ENCODE results near the gene FREM1.

DNA sequence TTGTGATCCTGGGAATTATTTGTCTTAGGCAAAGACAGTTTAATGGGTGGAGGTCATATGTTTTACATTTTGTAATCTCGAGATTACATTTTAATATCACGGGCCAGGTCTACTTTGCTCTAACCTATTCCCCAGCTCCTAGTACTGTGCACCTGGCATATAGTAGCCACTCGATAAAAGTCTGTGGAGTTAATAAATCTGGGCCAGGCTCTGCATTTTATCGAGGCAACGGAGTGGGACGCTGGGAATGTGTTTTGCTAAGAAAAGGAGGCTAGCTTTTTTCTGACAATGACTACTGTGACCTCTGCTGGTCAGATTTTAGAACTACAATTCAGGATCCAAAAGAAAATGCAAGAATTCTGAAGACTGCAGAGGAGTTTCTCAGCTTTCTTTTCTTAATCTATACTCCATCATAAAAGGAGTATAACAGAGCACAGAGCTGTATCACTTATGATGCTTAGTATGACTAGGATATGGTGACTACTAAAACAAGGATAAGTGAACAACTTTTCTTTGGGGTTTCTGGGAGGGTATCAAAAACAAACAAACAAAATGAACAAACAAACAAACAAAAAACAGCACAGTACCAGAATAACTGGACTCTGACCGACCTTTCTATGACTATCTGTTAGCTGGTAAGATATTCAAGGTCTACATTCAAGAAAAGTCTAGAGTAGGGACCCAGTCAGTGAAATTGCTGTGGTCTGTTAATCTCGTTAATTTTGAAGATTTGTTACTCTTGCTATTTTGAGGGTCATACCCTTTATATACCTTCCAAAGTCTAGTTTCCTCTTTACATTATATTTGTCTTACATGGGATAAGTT is 141.6 kb downstream of the FREM1 start:
- TF ChIP-seq, protein P1, sequence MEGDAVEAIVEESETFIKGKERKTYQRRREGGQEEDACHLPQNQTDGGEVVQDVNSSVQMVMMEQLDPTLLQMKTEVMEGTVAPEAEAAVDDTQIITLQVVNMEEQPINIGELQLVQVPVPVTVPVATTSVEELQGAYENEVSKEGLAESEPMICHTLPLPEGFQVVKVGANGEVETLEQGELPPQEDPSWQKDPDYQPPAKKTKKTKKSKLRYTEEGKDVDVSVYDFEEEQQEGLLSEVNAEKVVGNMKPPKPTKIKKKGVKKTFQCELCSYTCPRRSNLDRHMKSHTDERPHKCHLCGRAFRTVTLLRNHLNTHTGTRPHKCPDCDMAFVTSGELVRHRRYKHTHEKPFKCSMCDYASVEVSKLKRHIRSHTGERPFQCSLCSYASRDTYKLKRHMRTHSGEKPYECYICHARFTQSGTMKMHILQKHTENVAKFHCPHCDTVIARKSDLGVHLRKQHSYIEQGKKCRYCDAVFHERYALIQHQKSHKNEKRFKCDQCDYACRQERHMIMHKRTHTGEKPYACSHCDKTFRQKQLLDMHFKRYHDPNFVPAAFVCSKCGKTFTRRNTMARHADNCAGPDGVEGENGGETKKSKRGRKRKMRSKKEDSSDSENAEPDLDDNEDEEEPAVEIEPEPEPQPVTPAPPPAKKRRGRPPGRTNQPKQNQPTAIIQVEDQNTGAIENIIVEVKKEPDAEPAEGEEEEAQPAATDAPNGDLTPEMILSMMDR (IDR thresholded peaks at IDR 0.05) = peak; percentile 65 to 77 (median 75)
- no peak for TF ChIP-seq POLR2AphosphoS5 (IDR thresholded peaks at IDR 0.05)

All from breast epithelium (tissue), 3 donors.